GM19043 (cell line): Measurements from ENCODE around the gene ACSM2B.
"Not testable (repeated sequence)": the region's sequence is repeated elsewhere in the genome, so short reads cannot be mapped to it uniquely, and the experiment has no call there.

ENCODE experiments used
- ATAC-seq: cut with Tn5 transposase; IDR thresholded peaks from one replicate; pipeline ENCODE4 v1.9.1; 2021; ENCODE audit warnings: low read depth; ENCODE audit not compliant: unreplicated experiment

Gene ACSM2B

GRCh38 chr16:20595694-20596093 lies 19.5 kb upstream of the ACSM2B start:
- not testable (repeated sequence) for ATAC-seq

- not testable (repeated sequence) for ATAC-seq
Measured at GRCh38 chr16:20595068-20595467, 18.9 kb upstream of the ACSM2B start.

- ATAC-seq: not testable (repeated sequence)
Measured at GRCh38 chr16:20592780-20593179, 16.6 kb upstream of the ACSM2B start.

DNA sequence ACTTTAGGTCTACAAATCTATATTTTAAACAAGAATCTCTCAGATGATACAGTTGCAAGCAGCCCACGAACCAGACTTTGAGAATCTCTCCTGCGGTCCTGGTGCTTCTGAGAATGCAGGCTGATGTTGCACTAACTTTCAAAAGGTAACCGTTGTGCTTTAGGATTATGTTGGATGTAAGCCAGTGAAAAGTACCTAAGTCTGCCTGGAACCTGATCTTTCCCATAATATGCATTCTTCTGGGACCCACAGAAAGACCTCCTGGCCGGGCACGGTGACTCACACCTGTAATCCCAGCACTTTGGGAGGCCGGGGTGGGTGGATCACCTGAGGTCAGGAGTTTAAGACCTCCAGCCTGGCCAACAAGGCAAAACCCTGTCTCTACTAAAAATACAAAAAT lies 13.3 kb upstream of the ACSM2B start:
- not testable (repeated sequence) for ATAC-seq

GRCh38 chr16:20587645-20588074 lies 11.5 kb upstream of the ACSM2B start:
- ATAC-seq: not testable (repeated sequence)

- ATAC-seq: not testable (repeated sequence)
Measured at GRCh38 chr16:20586716-20587115, 10.5 kb upstream of the ACSM2B start.

GRCh38 chr16:20586112-20586511 lies 9.9 kb upstream of the ACSM2B start:
- ATAC-seq: not testable (repeated sequence)

DNA sequence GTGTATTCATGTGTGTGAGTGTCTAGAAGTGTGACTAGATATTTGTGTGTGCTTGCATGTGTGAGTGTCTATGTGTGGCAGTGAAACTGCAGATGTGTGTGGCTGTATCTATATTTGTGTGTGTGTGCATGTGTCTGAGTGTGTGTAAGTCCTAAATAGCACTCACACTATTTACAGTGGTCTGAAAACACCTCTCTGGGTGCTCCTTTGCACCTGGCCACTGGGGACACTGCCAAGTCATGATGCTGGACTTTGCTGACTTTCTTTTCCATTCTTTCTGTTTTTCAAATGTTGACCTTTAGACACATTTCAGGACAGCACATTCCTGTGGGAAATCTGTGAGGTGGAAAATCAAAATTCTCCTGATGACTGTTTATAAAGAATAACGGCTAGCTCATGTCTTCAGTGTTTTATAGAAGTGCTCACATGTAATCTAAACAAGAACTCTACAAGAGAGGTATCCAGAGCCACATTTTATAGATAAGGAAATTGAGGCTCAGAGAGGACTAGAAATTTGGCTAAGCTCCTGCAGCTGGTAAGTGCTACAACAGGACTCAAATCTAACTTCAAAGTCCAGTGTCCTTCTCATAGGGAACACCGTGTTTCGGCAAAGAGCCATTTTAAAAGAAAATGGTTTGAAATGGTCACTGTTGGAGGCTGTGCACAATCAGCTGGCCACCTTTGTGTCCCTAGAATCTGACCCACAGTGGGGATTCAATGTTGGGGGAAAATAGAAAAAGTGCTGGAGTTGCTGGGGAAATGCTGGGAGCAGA lies 4.5 kb upstream of the ACSM2B start:
- not testable (repeated sequence) for ATAC-seq

GRCh38 chr16:20578091-20578490 lies 1.9 kb upstream of the ACSM2B start:
- not testable (repeated sequence) for ATAC-seq

GRCh38 chr16:20569117-20569651 lies 7.0 kb downstream of the ACSM2B start:
- not testable (repeated sequence) for ATAC-seq

DNA sequence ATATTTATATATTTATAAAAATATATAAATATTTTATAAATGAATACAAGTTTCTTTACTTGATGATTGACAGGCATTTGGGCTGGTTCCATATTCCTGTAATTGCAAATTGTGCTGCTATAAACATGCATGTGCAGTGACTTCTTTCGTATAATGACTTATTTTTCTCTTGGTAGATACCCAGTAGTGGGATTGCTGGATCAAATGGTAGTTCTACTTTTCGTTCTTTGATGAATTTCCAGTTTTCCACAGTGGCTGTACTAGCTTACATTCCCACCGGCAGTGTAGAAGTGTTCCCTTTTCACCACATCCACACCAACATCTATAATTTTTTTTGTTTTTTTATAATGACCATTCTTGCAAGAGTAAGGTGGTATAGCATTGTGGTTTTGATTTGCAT lies 7.8 kb downstream of the ACSM2B start:
- ATAC-seq: no peak

DNA sequence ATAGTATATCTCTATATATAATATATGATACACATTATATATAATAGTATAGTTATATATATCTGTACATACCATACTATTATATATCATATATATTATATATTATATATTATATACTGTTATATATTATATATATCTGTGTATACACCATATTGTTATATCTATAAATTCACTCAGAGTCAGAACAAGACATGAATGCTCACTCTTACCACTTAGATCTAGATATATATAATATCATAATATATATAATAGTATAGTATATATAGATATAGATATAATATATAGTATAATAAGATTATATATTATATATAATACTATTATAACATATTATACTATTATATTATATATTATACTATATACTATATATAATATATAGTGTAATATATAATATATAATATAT lies 9.3 kb downstream of the ACSM2B start:
- ATAC-seq: no peak

DNA sequence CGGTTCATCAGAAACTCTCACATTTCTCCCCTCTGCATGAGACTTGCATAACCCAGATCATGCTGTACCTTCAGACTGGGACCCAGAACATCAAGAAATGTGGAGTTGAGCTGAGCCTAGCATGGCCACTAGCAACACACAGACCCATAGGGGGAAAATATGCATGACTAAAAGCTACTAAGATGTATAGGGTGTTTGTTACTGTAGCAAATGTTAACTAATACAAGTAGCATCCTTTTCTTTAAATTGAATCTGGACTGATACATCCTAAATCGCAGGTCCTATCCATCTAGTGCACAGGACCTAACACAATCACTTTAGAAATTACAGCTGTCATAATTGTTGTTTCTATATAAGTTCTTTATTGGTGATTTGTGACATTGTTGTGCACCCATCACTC lies 10.8 kb downstream of the ACSM2B start:
- not testable (repeated sequence) for ATAC-seq

- ATAC-seq: not testable (repeated sequence)
Measured at GRCh38 chr16:20564218-20564617, 11.9 kb downstream of the ACSM2B start.

GRCh38 chr16:20555628-20556027 lies 20.5 kb downstream of the ACSM2B start:
- ATAC-seq: not testable (repeated sequence)

DNA sequence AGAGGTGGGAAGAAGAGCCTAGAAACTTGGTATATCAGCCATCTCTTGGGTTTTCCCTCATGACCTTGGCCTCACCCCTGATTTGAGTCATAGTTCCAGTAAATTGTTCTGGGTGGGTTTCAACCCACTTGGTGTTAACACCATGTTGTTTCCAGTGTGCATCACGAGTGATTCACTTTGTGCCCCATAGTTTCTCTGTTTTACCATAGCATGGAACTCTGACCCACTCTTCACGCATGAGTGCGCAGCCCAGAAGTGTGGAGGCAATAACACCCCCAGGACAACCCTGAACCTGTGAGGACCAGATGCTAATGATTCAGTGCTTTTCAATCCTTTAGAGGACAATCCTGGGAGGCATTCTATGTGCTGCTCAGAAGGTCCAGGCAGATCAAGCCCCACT lies 21.5 kb downstream of the ACSM2B start:
- not testable (repeated sequence) for ATAC-seq

GRCh38 chr16:20553493-20553892 lies 22.7 kb downstream of the ACSM2B start:
- not testable (repeated sequence) for ATAC-seq

DNA sequence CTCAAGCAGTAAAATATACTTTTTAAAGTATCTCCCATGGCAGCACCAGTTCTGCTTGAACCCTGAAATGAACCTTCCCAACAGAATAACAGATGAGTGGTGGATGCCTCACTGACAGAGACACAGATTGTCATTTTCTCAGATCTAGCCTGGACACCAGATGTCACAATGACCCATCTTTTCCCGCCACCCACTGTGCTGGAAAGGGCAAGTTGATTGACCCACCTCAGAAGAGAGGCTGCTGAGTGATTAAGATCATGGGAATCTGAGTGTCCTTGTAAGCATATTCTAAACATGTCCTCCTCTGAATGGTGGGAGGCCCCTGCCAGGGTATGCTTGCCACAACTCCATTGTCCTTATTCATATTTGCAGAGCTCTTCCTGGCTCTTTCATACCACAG lies 29.2 kb downstream of the ACSM2B start:
- ATAC-seq: not testable (repeated sequence)

DNA sequence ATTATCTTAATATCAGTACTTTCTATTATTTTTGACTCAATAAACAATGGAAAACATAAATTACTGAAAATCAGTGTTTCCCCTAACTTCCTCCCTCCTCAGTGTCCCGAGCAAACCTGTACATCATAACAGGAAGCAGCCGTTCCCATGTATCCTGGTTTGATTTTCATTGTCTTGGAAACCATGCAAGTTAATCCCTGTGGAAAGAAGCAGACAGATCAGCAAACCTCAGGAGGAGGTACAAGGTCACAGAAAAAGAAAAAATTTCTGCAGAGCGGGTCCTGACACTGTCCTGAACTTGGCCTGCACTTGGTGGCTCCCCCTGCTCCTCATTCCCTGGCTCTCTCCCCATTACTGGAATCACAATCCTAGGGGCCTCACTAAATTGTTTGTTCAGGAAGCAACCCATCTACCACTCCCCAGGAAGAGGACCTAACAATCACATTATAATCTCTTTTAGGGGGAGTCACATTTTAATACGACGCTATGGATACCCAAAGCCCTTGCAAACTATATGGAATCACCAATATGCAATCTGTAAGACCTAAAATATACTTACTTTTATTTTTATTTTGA lies 29.8 kb downstream of the ACSM2B start:
- ATAC-seq: not testable (repeated sequence)

- not testable (repeated sequence) for ATAC-seq
Measured at GRCh38 chr16:20540603-20541316, 35.4 kb downstream of the ACSM2B start.

DNA sequence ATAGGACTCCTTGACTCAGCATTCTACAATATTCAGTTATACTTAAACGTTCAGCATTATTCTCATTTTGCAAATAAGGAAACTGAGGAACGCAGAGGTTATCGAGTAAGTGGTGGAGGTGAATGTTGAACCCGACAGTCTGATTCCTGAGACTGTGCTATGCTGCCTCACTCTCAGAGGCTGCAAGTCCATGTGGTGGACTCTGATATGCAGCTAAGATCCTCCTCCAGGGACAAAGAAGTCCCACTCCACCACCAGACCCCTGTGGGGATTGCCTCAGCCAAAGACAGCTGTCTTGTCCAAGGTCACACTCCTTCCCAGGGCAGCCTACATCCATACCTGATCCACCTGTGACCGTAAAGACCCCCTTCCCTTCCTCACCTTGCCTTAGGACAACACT lies 37.5 kb downstream of the ACSM2B start:
- no peak for ATAC-seq
